22Rv1 (cell line): ENCODE data around the gene POLN.

ENCODE experiments used
- H3K27ac ChIP-seq: fragments of 450-650 bp; 2 replicates; pipeline ENCODE4 v1.5.1; 2017
- CTCF ChIP-seq: fragments of 450-650 bp; IDR thresholded peaks from 2 replicates; pipeline ENCODE4 v1.5.1; 2017; ENCODE audit warnings: mild to moderate bottlenecking
- ZFX ChIP-seq: fragments of 450-650 bp; IDR thresholded peaks from 2 replicates; pipeline ENCODE4 v1.6.1; 2017; ENCODE audit warnings: antibody characterized with exemption, borderline replicate concordance

POLN gene

GRCh38 chr4:2265113-2266110 is 23.5 kb upstream of the POLN start:
- H3K27ac ChIP-seq, result no peak overlapping the region
- TF ChIP-seq ZFX, result no peak
- TF ChIP-seq CTCF, result no peak

GRCh38 chr4:2264481-2265041 is 22.6 kb upstream of the POLN start:
- H3K27ac ChIP-seq, result no peak overlapping the region
- no peak for TF ChIP-seq CTCF
- TF ChIP-seq ZFX, result no peak

- no peak overlapping the region for H3K27ac ChIP-seq
- no peak for TF ChIP-seq ZFX
- no peak for TF ChIP-seq CTCF
Measured at GRCh38 chr4:2263926-2264321, 22.0 kb upstream of the POLN start.

- no peak overlapping the region for H3K27ac ChIP-seq
- no peak for TF ChIP-seq ZFX
- TF ChIP-seq CTCF, result no peak
Measured at GRCh38 chr4:2262944-2263250, 21.0 kb upstream of the POLN start.

- TF ChIP-seq ZFX (no peak), CTCF (no peak)
- peak overlapping the region; percentile 74 for H3K27ac ChIP-seq
Measured at GRCh38 chr4:2262145-2262943, 20.4 kb upstream of the POLN start.

- no peak for TF ChIP-seq CTCF
- no peak for TF ChIP-seq ZFX
- H3K27ac ChIP-seq, result peak within 1 kb of the TSS; percentile 74
Measured at GRCh38 chr4:2261853-2262144, 19.9 kb upstream of the POLN start, which contains the start of gene MXD4. Gene MXD4 (minus strand): TSS chr4:2262109. CDS start chr4:2261980, 129 bp downstream.
